Limb (tissue), 2 donors: ENCODE data around the gene BTN2A1.

ENCODE experiments used
- DNase-seq, 2 donors: peaks; one replicate each; pipeline ENCODE4 v3.0.0-alpha.2; 2016; ENCODE audit errors: extremely low spot score in 2 of 2

BTN2A1 gene

GRCh38 chr6:26468829-26469228, 11.1 kb downstream of the BTN2A1 start:
- no peak for DNase-seq

GRCh38 chr6:26470643-26471042, 12.9 kb downstream of the BTN2A1 start:
- no peak for DNase-seq

- no peak for DNase-seq
Observed at GRCh38 chr6:26471970-26472369, 14.2 kb downstream of the BTN2A1 start.

DNA sequence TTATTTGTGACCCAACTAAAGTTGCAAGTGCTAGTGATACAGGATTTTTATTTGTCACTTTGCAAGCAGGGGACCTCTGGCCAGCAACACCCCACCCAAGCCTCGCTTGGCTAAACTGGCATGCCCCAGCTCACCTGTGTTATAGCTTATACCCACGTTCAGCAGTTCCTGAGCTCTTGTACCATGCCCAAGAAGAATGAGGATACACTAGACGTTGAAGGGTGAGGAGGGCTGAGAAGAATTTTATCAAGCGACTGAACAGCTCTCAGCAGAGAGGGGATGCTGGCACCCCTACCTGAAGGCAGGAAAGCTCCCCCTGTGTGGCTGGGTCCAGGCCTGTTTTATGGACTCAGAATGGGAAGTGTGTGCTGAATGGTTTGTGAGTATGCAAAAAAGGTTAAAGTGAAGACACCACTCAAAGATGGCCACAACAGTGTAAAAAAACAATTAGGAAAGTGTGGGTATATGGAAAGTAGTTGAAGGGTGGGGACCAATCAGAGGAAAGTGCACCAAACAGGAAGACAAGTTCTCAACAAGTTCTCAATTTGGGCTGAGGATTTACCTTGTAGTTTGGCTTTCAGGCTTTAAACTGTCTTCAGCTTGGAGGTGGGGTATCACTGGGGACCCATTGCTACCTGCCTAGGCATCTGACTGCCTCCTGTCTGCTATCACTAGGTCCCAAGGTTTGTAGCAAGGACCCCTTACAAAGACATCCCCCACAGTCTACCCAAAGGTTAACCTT, 15.0 kb downstream of the BTN2A1 start:
- DNase-seq = no peak

DNA sequence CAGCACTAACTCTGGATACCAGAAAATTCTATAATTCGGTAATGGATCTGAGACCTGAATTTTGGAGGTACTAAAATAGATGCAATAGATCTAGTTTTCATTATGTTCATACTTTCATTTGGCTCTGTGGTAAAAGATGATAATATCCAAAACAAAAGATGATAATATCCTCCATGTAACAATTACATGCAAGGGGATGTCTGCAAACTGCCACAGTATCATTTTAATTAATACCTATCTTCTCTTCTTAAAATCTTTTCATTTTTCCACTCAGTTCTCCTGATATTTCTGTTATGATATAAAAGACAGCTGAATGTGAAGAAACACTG, 15.6 kb downstream of the BTN2A1 start:
- no peak for DNase-seq

GRCh38 chr6:26473758-26474438, 16.1 kb downstream of the BTN2A1 start:
- DNase-seq = peak; percentile 79 to 90

GRCh38 chr6:26474439-26474881, 16.7 kb downstream of the BTN2A1 start:
- DNase-seq = no peak

DNA sequence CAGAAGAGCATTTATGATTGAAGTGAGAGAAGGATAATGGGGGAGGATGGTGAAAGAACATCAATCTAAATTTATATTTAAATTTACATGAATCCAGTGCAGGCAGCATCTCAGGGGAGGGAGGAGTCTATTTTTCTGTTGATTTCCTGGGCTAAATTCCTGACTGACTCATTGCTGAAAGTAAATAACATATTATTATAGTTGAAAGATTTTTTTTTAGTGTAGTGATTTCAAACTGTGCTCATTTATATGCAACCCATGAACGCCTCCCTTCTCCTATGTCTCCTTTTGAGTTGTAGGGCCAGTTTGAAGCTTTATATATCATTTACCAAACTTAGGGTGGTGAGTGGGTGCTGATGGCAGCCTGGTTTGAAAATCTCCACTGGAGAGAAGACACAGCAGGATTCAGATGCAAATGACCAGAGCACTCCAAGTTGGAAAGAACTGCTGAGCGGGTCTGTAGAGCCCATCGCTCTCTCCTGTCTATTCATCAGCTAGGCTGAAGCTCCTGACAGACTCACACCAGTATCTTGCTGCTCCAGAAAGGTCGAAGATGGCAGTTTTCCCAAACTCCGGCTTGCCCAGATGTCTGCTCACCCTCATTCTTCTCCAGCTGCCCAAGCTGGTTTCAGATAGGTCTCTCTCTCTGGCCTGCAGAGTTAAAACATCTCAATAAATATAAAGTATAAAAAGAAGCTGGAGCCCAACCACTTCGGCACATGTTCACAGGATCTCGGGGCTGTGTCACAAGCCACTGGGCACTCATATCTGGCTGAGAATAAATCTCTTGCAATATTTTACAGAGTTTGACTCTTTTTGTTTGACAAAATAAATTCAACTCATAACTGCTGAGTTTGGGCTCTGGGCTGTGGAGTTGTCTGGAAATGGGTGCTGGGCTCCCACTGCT, 18.3 kb downstream of the BTN2A1 start:
- no peak for DNase-seq

DNA sequence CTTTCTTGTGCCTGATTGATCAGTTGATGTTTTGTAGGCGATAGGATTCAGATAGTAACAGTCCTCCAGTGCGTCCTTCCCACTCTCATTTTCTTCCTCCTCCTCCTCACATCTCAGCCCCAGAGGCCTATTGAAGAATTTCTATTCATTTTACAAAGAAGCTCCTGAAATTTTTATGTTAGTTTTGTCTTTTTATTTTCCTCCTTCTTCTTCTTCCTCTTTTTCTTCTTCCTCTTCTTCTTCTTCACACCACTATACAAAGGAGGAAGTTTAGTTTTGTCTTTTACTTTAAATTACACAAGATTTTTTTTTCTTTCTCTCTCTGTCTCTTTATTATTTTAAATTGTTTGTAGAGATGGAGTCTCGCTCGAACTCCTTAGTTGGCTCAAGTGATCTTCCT, 19.1 kb downstream of the BTN2A1 start:
- no peak for DNase-seq

GRCh38 chr6:26477426-26477825, 19.7 kb downstream of the BTN2A1 start:
- peak in 1 of 2 donors; percentile 7 for DNase-seq

DNA sequence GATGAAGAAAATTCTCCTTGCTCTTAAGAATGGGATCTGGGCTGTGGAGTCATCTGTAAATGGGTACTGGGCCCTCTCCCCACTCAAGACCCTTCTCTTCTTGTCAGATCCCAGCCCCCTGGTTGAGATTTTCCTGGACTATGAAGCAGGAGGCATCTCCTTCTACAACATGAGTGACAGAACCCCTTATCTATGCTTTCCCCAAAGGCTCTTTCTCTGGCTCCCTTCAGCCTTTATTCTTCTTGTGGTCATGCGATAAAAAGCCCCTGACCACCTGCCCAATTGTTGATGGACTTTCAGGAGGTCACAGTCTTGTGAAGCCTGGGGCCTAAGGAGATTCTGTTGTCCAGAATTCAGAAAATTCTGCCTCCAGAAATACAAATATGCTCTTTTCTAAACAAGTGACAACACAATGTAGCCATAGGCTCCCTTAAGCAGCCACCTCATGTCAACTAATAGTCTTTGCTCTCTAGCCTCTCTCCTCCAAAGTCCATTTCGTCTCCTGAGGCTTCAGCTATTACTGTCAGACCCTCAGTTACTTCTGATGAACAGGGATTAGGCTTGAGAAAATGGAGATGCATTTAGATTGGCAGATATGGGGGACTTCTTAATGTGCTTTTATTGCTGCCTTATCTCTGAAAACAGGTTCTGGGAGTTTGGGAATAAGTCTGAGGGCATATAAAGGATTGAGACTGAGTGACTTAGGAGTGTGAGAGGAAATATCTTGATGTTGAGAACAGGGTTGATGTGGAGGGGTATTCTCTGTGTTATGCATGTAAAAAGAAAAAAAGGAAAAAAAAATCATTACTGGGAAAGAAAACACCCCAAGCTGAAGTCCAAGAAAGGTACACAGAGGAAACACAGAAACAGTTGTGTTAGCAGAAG, 20.6 kb downstream of the BTN2A1 start:
- DNase-seq = no peak

DNA sequence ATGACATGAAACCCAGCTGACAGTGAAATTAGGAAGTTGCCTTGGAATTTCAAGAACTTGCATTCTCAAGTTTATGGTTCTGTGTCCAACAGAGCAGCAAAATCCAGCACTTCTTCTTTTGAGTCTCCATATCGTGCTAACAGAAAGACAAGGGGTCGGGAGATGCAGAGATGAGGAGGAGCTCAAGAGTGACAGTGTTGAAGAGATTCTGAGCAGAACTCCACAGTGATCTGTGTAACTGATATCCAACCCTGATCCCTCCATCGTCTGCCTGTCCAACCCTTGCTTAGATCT, 21.2 kb downstream of the BTN2A1 start:
- no peak for DNase-seq

- no peak for DNase-seq
Observed at GRCh38 chr6:26482338-26482737, 24.6 kb downstream of the BTN2A1 start.

- DNase-seq = no peak
Observed at GRCh38 chr6:26483727-26484126, 26.0 kb downstream of the BTN2A1 start.

DNA sequence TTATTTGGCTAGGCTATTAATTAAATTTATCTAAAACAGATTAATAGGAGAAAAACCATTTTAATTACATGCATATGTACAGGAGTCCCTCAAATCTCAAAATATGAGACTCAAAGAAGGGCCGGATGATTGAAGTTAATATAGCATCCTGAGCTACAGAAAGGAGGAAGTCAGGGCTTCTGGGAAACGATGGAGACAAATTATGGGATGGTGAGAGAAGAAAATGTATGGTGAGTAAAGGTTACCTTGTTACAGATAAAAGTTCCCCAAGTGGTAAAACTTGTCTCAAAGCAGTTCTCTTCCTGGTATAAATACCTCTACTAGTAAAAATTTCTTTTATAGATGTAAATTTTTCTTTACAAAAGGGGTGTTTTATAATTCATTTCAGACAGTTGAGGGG, 26.4 kb downstream of the BTN2A1 start:
- DNase-seq = no peak

DNA sequence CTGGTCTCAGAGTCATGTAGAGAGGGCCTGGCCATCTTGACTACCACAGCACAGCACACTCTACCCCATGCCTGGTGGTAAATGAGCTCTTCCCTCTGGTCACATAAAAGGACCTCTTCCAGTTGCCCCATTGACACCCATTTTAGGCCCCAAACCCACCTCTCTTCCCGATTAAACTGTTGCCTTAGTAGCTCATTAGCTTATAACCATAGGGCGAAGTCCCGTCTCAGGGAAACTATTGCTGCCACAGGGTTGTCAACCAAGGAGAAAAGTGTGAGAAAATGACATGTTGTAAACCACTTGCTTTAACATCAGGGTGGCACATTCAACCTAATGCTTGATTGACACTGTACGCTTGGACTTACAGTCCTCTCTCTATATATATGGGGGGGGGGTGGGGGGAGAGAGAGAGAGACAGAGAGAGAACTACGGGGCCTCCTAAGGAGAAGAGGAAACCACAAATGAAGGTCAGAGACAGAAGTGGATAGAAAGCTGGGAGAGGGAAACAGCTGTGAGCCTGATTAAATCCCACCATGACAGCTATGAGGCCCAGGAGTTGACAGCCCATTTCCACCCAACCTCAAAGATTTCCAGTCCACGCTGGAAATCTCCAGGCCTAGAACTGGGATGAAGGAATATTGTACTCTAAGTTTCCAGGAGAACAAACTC, 27.5 kb downstream of the BTN2A1 start:
- no peak for DNase-seq

DNA sequence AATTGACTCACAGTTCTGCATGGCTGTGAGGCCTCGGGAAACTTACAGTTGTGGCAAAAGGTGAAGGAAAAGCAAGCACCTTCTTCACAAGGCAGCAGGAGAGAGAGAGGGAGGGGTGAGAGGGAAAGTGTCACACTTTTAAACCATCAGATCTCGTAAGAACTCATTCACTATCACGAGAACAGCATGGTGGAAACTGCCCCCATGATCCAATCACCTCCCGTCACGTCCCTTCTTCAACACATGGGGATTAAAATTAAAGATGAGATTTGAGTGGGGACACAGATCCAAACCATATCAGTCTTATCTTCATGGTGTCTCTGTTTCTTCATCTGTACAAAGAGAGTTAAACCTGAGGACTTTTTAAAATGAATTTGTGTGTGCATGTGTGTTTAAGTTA, 28.6 kb downstream of the BTN2A1 start:
- no peak for DNase-seq

- DNase-seq = no peak
Observed at GRCh38 chr6:26487466-26487865, 29.7 kb downstream of the BTN2A1 start.

- no peak for DNase-seq
Observed at GRCh38 chr6:26489996-26490964, 32.5 kb downstream of the BTN2A1 start.

- DNase-seq = no peak
Observed at GRCh38 chr6:26491604-26492003, 33.8 kb downstream of the BTN2A1 start.
